ENCODE measurements around the gene NEBL.
"Not testable (repeated sequence)": the region's sequence is repeated elsewhere in the genome, so short reads cannot be mapped to it uniquely, and the experiment has no call there.

NEBL gene, protein sequence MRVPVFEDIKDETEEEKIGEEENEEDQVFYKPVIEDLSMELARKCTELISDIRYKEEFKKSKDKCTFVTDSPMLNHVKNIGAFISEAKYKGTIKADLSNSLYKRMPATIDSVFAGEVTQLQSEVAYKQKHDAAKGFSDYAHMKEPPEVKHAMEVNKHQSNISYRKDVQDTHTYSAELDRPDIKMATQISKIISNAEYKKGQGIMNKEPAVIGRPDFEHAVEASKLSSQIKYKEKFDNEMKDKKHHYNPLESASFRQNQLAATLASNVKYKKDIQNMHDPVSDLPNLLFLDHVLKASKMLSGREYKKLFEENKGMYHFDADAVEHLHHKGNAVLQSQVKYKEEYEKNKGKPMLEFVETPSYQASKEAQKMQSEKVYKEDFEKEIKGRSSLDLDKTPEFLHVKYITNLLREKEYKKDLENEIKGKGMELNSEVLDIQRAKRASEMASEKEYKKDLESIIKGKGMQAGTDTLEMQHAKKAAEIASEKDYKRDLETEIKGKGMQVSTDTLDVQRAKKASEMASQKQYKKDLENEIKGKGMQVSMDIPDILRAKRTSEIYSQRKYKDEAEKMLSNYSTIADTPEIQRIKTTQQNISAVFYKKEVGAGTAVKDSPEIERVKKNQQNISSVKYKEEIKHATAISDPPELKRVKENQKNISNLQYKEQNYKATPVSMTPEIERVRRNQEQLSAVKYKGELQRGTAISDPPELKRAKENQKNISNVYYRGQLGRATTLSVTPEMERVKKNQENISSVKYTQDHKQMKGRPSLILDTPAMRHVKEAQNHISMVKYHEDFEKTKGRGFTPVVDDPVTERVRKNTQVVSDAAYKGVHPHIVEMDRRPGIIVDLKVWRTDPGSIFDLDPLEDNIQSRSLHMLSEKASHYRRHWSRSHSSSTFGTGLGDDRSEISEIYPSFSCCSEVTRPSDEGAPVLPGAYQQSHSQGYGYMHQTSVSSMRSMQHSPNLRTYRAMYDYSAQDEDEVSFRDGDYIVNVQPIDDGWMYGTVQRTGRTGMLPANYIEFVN

DNA sequence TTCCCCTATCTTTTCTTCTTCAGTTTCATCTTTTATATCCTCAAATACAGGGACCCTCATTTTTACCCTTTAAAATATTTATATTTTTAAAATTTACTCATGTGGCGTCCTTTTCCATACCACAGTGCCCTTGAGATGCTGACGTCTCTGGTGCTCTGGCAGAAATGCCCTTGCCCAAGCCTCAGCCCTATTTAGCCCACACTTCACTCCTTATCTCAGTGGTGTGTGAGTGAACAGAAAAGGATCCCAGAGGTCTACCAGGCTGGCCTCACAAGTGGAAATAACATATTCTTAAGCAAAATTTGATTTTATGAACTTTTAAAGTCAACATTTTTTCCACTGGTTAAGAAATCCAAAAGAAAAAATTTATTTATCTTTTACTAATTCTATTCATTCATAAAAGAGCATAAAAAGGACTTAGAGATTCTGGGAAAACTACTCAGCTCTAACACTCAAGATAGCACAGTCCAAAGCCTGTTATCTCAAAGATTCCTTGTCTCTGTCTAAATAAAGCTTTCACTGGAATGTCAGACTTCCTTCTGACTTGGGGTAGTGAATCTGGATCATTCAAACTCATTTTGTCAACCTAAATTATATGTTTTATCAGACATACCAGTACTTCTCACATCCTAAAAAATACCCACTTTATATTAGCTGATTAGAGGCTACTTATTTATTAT, at the start of gene NEBL:
Gene NEBL (minus strand): TSS at position 166 of the 680 bp plus-strand sequence. CDS start 106 bp downstream, at position 60.
- TF ChIP-seq, protein P1, sequence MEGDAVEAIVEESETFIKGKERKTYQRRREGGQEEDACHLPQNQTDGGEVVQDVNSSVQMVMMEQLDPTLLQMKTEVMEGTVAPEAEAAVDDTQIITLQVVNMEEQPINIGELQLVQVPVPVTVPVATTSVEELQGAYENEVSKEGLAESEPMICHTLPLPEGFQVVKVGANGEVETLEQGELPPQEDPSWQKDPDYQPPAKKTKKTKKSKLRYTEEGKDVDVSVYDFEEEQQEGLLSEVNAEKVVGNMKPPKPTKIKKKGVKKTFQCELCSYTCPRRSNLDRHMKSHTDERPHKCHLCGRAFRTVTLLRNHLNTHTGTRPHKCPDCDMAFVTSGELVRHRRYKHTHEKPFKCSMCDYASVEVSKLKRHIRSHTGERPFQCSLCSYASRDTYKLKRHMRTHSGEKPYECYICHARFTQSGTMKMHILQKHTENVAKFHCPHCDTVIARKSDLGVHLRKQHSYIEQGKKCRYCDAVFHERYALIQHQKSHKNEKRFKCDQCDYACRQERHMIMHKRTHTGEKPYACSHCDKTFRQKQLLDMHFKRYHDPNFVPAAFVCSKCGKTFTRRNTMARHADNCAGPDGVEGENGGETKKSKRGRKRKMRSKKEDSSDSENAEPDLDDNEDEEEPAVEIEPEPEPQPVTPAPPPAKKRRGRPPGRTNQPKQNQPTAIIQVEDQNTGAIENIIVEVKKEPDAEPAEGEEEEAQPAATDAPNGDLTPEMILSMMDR (IDR thresholded peaks at IDR 0.05; ENCODE audit: low read depth, low read length, missing control alignments) = no peak
- H3K4me3 ChIP-seq (ENCODE audit: low read depth, low read length) = no peak within 1 kb of the TSS
- no peak for DNase-seq (ENCODE audit: low read depth)

GRCh38 chr10:20945546-20946332, 48.6 kb upstream of the NEBL start:
- TF ChIP-seq, protein P1 (IDR thresholded peaks at IDR 0.05; ENCODE audit: low read depth, low read length, missing control alignments) = no peak
- H3K4me3 ChIP-seq (ENCODE audit: low read depth, low read length) = no peak overlapping the region
- DNase-seq (ENCODE audit: low read depth) = no peak

- no peak overlapping the region for H3K4me3 ChIP-seq (ENCODE audit: low read depth, low read length)
- TF ChIP-seq, protein P1 (IDR thresholded peaks at IDR 0.05; ENCODE audit: low read depth, low read length, missing control alignments) = no peak
- no peak for DNase-seq (ENCODE audit: low read depth)
These were observed 47.8 kb upstream of the NEBL start for GRCh38 chr10:20944789-20945502.

DNA sequence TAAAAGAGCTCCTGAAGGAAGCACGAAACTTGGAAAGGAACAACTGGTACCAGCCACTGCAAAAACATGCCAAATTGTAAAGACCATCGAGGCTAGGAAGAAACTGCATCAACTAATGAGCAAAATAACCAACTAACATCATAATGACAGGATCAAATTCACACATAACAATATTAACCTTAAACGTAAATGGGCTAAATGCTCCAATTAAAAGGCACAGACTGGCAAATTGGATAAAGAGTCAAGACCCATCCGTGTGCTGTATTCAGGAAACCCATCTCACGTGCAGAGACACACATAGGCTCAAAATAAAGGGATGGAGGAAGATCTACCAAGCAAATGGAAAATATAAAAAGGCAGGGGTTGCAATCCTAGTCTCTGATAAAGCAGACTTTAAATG, 42.3 kb upstream of the NEBL start:
- H3K4me3 ChIP-seq (ENCODE audit: low read depth, low read length); DNase-seq (ENCODE audit: low read depth): not testable (repeated sequence)

DNA sequence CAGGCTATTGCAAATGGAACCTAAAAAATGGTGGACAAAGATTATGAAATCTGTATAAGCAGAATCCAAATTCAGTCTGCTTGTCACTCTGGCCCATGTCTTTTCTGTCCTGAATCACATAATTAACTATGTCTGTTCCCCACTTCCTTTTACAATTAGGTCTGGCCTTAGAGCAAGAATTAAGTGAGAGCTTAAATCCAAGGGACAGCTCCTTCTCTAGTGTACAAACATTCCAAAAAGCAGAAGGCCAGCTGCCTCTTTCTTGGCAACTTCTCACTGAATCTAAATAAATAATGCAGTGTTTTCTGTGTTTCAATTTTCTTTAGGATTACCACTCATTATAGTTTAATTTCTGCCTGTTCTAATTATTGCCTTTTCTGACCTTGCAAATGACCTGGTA, 39.3 kb upstream of the NEBL start:
- no peak for DNase-seq (ENCODE audit: low read depth)
- H3K4me3 ChIP-seq (ENCODE audit: low read depth, low read length) = no peak overlapping the region
- TF ChIP-seq, protein P1 (IDR thresholded peaks at IDR 0.05; ENCODE audit: low read depth, low read length, missing control alignments) = no peak

- TF ChIP-seq, protein P1 (IDR thresholded peaks at IDR 0.05; ENCODE audit: low read depth, low read length, missing control alignments) = no peak
- no peak overlapping the region for H3K4me3 ChIP-seq (ENCODE audit: low read depth, low read length)
- DNase-seq (ENCODE audit: low read depth) = no peak
These were observed 38.8 kb upstream of the NEBL start for GRCh38 chr10:20935931-20936330.

Measured in GM12864 (cell line).